ENCODE results near the gene USO1.
"Not testable (repeated sequence)": the region's sequence is repeated elsewhere in the genome, so short reads cannot be mapped to it uniquely, and the experiment has no call there.

Gene USO1

GRCh38 chr4:75724066-75724866 lies at the start of gene USO1:
Gene USO1, plus strand, starts transcription at chr4:75724577. Its CDS starts 243 bp downstream, at chr4:75724820.
- DNase-seq, result peak; percentile 100

GRCh38 chr4:75675004-75675531 lies 49.3 kb upstream of the USO1 start:
- no peak for DNase-seq

- DNase-seq, result no peak
Observed at GRCh38 chr4:75678473-75678872, 45.9 kb upstream of the USO1 start.

GRCh38 chr4:75678965-75679364 lies 45.4 kb upstream of the USO1 start:
- DNase-seq, result no peak

GRCh38 chr4:75679876-75680575 lies 44.4 kb upstream of the USO1 start:
- no peak for DNase-seq

GRCh38 chr4:75683482-75684155 lies 40.8 kb upstream of the USO1 start:
- no peak for DNase-seq

- no peak for DNase-seq
Observed at GRCh38 chr4:75685546-75686189, 38.7 kb upstream of the USO1 start.

- DNase-seq, result no peak
Observed at GRCh38 chr4:75686346-75686745, 38.0 kb upstream of the USO1 start.

GRCh38 chr4:75687125-75687524 lies 37.3 kb upstream of the USO1 start:
- not testable (repeated sequence) for DNase-seq

- DNase-seq, result not testable (repeated sequence)
Observed at GRCh38 chr4:75692066-75692465, 32.3 kb upstream of the USO1 start.

GRCh38 chr4:75696071-75696470 lies 28.3 kb upstream of the USO1 start:
- no peak for DNase-seq

GRCh38 chr4:75696581-75696980 lies 27.8 kb upstream of the USO1 start:
- no peak for DNase-seq

GRCh38 chr4:75698162-75698962 lies 26.0 kb upstream of the USO1 start:
- DNase-seq, result no peak

GRCh38 chr4:75698963-75699228 lies 25.5 kb upstream of the USO1 start:
- no peak for DNase-seq

- no peak for DNase-seq
Observed at GRCh38 chr4:75699299-75699698, 25.1 kb upstream of the USO1 start.

GRCh38 chr4:75702919-75703411 lies 21.4 kb upstream of the USO1 start:
- no peak for DNase-seq

- no peak for DNase-seq
Observed at GRCh38 chr4:75705198-75705977, 19.0 kb upstream of the USO1 start.

- peak; percentile 32 for DNase-seq
Observed at GRCh38 chr4:75708218-75708691, 16.1 kb upstream of the USO1 start.

GRCh38 chr4:75710246-75710645 lies 14.1 kb upstream of the USO1 start:
- DNase-seq, result no peak

- no peak for DNase-seq
Observed at GRCh38 chr4:75714011-75714410, 10.4 kb upstream of the USO1 start.

GRCh38 chr4:75714704-75715103 lies 9.7 kb upstream of the USO1 start:
- DNase-seq, result no peak

Measured in activated T-cell treated with anti-CD3 and anti-CD28 coated beads, Interleukin-2, amount 50 U/mL, for 1 hour (primary cell).